CD4-positive, alpha-beta T cell treated with Interferon alpha-2 for 1 hour (primary cell): Measurements from ENCODE around the gene EEIG2.
"Not testable (repeated sequence)": the region's sequence is repeated elsewhere in the genome, so short reads cannot be mapped to it uniquely, and the experiment has no call there.

Experiments
- DNase-seq, 2 donors: peaks; one replicate each; pipeline ENCODE4 v3.0.0-alpha.2; 2020 to 2022

EEIG2 gene

DNA sequence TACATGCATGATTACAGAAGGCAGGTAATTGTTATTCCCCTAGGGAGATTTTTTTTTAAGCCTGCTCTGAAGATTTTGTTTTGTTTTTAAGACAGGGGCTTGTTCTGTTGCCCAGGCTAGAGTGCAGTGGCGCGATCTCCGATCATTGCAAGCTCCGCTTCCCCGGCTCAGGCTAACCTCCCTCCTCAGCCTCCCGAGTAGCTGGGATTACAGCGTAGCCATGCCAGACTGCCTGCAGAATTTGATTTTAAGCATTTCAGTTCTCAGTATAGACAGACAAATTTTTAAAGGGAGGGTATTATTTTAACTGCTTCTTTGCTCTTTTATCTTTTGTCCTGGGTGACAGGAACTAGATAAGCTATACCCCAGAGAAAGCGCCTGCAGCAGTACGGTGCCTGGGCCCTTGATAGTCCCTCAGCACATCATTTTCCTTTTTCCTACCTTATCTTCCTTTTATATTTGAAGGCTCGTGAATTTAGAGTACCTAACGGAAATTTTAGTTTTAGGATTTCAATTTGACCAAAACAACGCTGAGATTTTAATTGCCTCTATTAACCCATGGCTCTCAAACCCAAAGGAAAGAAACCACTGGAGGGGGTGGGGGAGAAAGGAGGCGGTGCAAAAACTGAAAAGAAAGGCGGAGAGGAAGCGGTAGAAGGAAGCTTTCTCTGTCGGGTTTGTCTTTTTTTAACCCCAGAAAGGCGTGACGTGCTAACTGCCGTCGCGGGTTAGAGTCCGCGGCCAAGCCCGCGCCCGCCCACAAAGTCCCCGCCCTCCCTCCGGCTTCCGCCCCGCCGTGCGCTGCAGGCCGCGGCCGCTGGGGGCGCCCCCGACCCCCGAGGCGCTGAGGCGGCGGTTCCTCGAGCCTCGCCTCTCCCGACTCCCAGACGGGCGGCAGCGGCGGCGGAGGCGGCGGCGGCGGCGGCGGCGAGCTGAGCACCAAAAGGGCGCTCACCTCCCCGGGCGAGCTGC is at the start of gene EEIG2:
Gene EEIG2 (plus strand): TSS at position 886 of the 972 bp plus-strand sequence. CDS start 329 bp downstream, outside the sequence.
- peak; percentile 92 to 94 for DNase-seq

DNA sequence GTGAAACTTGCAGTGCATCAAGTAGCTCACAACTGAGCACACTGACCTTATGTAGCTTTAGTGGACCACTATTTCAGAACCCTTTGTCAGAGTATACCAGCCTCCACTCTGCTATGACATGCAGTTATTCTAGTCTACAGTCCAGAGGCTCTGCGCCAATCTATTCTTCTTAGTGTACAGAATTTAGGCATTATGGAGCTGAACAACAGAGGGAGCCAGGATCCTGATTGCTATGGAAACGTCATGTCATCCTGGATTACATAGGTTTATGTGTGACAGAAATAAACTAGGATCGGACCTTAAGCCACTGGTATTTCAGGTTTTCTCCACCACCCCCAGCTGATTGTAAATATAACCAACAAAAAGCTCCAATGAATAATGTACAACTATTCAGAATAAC is 48.1 kb upstream of the EEIG2 start:
- no peak for DNase-seq

DNA sequence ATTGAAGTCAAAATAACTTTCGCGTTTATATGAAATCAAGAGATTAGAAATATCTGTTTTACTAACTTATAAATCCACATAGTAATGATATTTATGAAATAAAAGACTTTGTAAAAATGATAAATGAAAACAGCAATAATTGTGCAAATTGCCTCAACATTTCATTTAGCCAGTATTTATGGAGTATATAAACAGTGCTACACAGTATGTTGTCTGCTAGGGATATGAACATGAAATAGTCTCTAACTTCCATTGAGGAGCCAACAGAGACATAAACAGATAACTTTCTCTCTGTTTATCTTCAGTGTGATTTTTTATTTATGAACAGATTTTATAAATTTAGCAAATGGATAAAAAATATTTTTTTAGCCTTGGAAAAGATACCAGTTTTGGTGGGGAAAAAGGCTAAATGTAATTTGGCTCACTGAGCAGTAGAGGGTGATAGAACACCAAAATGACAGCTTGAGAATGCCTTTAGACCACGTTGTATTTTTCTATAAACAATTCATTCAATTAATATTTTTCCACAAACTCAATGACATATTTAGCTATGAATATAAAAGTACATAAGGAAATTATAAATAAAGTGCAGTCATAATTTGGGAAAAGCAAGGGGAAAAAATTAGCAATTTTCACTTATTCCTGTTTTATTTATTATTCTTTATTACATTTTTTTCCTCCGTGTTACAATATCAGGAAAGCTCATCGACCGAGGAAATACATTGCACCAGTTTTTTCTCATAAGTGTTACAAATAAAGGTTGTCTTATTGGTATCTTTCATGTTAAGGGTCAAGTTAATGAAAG is 47.5 kb upstream of the EEIG2 start:
- DNase-seq, result peak; percentile 11 to 67

DNA sequence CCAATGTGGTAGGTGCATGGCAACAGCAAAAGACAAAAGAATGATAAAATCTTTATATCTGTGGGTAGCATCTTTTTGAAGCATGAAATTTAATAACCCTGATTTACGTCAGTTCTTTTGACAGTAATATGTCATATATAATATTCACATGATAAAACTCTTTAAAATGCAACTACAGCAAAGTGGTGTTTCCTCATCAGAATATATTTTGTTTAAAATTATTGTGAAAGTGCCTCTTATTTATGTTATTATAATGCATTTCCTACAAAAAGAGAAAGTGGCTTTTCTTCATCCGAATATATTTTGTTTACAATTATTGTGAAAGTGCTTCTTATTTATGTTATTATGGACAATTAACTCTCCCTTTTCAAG is 46.9 kb upstream of the EEIG2 start:
- DNase-seq, result no peak

DNA sequence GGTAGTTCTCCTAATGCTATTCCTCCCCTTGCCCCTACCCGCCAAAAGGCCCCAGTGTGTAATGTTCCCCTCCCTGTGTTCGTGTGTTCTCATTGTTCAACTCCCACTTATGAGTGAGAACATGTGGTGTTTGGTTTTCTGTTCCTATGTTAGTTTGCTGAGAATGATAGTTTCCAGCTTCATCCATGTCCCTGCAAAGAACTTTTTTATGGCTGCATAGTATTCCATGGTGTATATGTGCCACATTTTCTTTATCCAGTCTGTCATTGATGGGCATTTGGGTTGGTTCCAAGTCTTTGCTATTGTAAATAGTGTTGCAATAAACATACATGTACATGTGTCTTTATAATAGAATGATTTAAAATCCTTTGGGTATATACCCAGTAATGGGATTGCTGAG is 46.0 kb upstream of the EEIG2 start:
- not testable (repeated sequence) for DNase-seq

DNA sequence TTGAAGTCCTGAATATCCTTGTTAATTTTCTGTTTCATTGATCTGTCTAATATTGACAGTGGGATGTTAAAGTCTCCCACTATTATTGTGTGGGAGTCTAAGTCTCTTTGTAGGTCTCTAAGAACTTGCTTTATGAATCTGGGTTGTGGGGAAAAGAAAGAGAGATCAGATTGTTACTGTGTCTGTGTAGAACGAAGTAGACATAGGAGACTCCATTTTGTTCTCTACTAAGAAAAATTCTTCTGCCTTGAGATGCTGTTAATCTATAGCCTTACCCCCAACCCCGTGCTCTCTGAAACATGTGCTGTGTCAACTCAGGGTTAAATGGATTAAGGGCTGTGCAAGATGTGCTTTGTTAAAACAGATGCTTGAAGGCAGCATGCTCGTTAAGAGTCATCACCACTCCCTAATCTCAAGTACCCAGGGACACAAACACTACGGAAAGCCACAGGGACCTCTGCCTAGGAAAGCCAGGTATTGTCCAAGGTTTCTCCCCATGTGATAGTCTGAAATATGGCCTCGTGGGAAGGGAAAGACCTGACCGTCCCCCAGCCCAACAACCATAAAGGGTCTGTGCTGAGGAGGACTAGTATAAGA is 42.5 kb upstream of the EEIG2 start:
- not testable (repeated sequence) for DNase-seq

DNA sequence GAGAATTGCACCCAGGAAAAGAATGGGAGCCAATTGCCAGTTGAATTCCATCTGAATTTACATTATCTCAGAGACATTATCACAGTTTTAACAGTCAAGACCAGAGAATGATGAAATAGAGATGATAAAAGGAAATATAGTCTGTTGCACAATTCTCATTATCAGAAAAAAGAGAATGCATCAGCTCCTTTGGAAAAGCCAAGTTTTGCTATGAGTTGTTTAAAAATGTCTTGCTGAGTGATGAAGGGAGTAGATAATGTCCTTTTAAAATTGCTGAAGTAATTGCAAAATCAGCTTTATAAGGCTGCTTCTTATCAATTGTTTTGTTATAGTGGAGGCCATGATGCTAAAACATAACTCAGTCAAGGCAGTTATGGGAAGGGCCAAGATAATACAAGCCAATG is 37.9 kb upstream of the EEIG2 start:
- DNase-seq, result no peak

DNA sequence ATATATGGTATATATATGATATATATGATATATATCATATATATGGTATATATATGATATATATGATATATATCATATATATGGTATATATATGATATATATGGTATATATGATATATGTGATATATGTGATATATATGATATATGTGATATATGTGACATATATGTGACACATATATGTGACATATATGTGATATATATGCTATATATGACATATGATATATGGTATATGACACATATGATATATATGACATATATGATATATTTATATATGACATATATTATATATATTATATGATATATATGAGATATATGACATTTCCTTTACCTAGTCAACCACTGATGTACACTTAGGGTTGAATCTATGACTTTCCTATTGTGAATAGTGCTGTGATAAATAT is 36.1 kb upstream of the EEIG2 start:
- DNase-seq, result no peak

DNA sequence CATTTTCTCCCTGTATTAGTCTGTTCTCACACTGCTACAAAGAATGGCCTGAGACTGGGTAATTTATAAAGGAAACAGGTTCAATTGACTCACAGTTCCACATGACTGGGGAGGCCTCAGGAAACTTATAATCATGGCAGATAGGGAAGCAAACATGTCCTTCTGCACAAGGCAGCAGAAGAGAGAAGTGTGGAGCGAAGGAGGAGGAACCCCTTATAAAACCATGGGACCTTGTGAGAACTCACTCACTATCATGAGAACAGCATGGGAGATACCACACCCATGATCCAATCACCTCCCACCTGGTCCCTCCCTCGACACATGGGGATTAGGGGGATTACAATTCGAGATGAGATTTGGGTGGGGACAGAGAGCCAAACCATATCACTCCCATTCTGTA is 35.2 kb upstream of the EEIG2 start:
- no peak for DNase-seq

DNA sequence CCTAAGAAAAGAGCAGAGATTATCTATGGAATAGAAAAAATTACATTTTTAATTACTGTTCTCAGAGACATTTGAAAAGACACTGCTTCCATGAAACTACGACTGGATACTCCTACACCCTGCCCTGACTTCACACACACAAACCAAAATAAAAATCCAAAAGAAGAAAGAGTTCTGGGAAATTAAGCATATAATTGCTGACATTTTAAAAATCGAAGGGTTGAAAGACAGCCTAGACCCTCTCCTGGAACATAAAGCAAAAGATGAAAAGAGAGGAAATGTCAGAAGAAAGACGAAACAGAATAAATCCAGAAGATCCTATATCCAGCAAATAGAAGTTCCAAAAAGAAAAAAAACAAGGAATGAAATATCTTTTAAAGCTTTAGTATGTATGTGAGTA is 32.8 kb upstream of the EEIG2 start:
- no peak for DNase-seq

DNA sequence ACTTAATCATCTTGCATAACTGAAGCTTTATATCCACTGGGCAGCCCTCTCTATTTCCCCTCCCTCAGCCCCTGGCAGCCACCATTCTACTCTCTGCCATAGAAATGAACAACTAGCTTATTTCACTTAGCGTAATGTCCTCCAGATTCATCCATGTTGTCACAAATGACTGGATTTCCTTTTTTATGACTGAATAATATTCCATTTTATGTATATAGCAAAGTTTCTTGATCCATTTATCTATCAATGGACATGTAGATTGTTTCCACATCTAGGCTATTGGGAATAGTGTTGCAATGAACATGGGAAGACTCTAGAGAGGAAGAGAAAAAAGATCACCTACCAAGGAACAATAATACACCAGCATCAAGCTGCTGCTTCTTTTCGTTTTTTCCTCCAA is 32.1 kb upstream of the EEIG2 start:
- DNase-seq, result no peak

DNA sequence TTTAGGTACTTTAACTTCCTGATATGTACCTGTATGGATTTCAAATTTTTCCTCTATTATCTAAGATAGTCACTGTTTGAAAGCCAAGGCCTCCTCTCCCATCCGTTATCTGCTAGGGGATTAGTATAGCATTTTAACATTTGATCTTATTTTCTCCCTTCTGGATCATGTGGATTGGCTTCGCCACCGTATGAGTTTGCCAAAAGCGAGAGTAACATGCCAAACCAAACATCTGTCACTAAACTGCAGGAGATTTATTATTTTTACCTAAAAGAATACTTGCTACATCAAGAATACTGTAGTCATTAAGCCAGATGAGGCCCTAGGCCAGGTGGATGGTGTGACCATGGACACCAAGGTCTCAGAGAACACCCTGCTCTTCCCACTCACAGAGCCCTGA is 28.5 kb upstream of the EEIG2 start:
- DNase-seq, result no peak

DNA sequence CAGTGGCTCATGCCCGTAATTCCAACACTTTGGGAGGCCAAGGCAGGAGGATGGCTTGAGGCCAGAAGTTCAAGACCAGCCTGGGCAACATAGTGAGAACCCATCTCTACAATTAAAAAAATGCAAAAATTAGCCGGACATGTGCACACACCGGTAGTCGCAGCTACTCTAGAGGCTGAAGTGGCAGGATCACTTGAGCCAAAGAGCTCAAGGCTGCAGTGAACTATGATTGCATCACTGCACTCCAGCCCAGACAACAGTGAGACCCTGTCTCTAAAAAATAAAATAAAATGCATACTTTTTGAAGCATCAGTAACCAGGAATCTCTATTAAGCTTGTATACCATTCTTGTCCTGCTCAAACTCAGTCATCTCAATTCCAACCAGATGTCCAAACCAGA is 27.2 kb upstream of the EEIG2 start:
- no peak for DNase-seq

DNA sequence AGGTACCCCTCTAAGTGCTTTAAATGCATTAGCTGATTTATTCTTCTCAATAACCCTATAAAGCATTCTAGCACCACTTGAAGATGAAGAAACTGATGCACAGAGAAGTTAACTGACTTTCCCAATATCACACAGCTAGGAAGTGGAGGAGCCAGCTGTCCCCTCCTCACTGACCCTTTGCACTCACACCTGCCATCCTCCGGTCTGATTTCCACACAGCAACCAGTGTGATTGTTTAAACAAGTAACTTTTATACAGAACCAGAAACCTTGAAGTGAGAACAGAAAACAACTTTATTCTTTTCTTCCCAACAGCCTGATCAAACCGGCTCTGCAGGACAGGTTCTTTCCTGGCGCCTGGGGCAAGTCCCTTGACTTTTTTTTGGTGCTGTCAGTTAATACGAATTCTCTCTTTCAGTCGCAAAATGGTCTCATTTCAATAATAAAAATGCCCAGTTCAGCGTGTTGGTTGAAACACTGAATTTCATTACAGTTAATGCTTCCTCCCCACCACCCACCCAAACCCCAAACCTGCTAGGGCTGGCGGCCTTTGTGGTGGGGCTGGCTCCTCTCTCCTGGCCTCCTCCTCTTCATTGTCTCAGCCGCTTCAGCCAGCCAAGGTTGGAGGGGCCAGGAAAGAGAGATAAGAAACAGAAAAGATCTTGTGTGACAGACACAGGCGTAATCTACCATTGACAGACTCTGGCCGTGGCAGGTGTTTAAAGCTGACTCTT is 26.4 kb upstream of the EEIG2 start:
- no peak for DNase-seq

DNA sequence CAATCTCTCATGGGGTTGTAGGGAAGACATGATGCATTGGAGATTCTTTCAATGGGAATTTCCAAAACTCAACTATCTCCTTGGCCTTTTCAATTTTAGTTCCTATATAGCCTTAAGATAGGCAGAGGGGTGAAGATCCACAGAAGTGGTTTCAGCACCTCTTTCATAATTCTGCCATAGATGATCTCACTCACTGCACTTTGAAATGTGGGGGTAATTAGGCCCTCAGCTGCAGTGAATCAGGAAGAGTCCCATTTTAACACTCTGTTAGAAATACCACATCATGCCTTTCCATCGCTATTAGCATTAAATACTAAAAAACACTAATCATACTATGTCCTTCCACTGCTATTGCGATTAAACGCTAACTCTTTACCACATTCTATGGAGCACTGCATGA is 25.1 kb upstream of the EEIG2 start:
- no peak for DNase-seq

DNA sequence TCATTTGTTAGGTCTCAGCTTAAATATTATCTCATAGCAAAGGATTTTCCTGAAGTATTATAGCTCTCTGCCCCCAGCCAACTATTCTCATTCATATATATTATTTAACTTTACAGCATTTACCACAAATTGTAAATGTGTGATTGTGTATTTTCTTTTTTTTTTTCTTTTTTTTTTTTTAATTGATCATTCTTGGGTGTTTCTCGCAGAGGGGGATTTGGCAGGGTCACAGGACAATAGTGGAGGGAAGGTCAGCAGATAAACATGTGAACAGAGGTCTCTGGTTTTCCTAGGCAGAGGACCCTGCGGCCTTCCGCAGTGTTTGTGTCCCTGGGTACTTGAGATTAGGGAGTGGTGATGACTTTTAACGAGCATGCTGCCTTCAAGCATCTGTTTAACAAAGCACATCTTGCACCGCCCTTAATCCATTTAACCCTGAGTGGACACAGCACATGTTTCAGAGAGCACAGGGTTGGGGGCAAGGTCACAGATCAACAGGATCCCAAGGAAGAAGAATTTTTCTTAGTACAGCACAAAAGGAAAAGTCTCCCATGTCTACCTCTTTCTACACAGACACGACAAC is 24.5 kb upstream of the EEIG2 start:
- DNase-seq, result not testable (repeated sequence)

DNA sequence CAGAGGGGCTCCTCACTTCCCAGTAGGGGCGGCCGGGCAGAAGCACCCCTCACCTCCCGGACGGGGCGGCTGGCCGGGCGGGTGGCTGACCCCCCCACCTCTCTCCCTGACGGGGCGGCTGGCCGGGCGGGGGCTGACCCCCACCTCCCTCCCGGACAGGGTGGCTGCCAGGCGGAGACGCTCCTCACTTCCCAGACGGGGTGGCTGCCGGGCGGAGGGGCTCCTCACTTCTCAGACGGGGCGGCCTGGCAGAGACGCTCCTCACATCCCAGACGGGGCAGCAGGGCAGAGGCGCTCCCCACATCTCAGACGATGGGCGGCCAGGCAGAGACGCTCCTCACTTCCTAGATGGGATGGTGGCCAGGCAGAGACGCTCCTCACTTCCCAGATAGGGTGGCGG is 23.9 kb upstream of the EEIG2 start:
- DNase-seq, result not testable (repeated sequence)

DNA sequence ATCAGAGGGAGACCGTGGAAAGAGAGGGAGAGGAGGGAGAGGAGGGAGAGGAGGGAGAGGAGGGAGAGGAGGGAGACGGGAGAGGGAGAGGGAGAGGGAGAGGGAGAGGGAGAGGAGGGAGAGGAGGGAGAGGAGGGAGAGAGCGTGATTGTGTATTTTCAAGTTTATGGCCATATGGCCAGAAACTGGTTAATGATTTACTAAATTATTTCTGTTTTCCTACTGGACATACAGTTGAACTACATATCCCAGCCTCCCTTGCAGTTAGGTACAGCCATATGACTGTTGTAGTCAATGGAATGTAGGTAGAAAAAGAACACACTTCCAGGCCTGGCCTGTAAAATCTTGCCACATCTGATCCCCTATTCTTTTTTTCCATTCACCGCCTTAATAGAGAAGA is 23.1 kb upstream of the EEIG2 start:
- DNase-seq, result not testable (repeated sequence)

DNA sequence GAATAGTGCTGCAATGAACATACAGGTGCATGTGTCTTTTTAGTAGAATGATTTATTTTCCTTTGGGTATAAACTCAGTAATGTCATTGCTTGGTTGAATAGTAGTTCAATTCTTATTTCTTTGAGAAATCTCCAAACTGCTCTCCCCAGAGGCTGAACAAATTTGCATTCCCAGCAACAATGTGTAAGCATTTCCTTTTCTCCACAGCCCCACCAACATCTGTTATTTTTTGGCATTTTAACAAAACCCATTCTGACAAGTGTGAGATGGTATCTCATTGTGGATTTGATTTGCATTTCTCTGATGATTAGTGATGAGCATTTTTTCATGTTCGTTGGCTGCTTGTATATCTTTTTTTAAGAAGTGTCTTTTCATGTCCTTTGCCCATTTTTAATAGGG is 21.9 kb upstream of the EEIG2 start:
- no peak for DNase-seq

DNA sequence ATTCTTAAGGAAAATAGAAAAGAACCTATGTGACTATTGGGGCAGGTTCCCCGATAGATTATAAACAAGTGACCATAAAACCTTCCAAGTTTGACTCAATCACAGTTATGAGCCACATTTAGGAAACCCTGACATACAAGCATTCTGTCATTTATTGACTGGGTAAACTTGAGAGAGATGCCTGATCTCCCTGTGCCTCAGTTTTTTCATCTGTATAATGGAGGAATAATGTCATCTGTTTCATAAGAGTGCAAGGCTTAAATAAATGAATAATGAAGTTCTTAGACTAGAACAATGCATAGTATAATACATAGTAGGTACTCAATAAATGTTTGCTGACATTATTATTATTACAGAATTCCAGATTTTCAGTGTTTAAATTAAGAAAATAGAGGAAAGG is 18.9 kb upstream of the EEIG2 start:
- DNase-seq, result no peak

DNA sequence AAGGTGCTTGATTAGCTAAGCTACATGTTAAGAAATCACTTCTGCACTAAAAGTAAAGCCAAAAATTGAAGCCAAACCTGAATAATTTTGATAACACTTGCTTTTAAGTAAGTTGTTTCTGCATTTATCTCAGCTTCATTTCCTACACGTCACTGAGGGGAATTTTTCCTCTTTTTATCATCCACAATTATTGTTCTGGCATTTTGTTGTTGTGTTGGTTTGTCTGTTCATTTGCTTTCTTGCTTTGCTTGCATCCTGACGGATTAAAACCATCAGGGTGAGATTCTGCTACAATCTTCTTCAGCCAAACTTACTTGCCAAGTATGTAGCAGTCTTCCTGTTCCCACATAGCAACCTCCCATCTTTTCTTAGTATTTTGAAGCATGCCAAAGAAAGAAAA is 18.0 kb upstream of the EEIG2 start:
- no peak for DNase-seq

DNA sequence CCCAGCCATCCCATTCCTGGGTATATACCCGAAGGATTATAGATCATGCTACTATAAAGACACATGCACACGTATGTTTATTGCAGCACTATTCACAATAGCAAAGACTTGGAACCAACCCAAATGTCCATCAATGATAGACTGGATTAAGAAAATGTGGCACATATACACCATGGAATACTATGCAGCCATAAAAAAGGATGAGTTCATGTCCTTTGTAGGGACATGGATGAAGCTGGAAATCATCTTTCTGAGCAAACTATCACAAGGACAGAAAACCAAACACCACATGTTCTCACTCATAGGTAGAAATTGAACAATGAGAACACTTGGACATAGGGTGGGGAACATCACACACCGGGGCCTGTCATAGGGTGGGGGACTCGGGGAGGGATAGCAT is 12.4 kb upstream of the EEIG2 start:
- DNase-seq, result not testable (repeated sequence)
